IMR-90 (cell line): ENCODE measurements around the gene LRRC7. TPM values are rescaled to one million over a fixed set of nuclear protein-coding genes. Genes with fewer than 3 reads are reported as not detected.

Experiments used
- ATAC-seq: fragments of 200-7000 bp; cut with Tn5 transposase; 2 replicates; pipeline ENCODE4 v1.9.1; 2020; ENCODE audit warnings: low read depth, mild to moderate bottlenecking, moderate library complexity
- BruUV-seq: library from RNA; stranded (reverse); fragments of 400-500 nt; replicated peaks from 2 replicates; lab custom pipeline; 2021; lab: Mats Ljungman, UMichigan
- CTCF ChIA-PET: fragments of 300-600 bp; formaldehyde crosslinking; extraction: SDS; loops from one replicate; lab custom pipeline; 2021; ENCODE audit warnings: antibody characterized with exemption; lab: Yijun Ruan, JAX
- POLR2A ChIA-PET: fragments of 300-600 bp; sonication (Branson Sonifier 250); formaldehyde crosslinking; loops from one replicate; lab custom pipeline; 2022; ENCODE audit warnings: antibody characterized with exemption; ENCODE audit not compliant: unreplicated experiment; lab: Charles Lee
- DNase-seq: peaks from one replicate; pipeline ENCODE4 v3.0.0; 2013
- H2AFZ ChIP-seq: replicated peaks from 2 replicates; pipeline ENCODE3; 2013; ENCODE audit warnings: low read length, mild to moderate bottlenecking; ENCODE audit not compliant: poor library complexity
- H2AK5ac ChIP-seq: 2 replicates; pipeline ENCODE4 v1.6.1; 2013; ENCODE audit warnings: low read depth, low read length, inconsistent platforms
- H2AK9ac ChIP-seq: replicated peaks from 2 replicates; pipeline ENCODE3; 2013; ENCODE audit warnings: mild to moderate bottlenecking, low read depth, low read length, moderate library complexity; ENCODE audit not compliant: poor library complexity
- H2BK120ac ChIP-seq: 2 replicates; pipeline ENCODE4 v1.6.1; 2013; ENCODE audit warnings: low read depth, low read length, inconsistent platforms
- H2BK15ac ChIP-seq: 3 replicates; pipeline ENCODE4 v1.6.1; 2013; ENCODE audit warnings: low read depth, low read length, inconsistent platforms
- H2BK20ac ChIP-seq: 2 replicates; pipeline ENCODE4 v1.6.1; 2013; ENCODE audit warnings: low read depth, mild to moderate bottlenecking, inconsistent platforms, low read length, moderate library complexity
- H2BK5ac ChIP-seq: 2 replicates; pipeline ENCODE4 v1.6.1; 2013; ENCODE audit warnings: mild to moderate bottlenecking, low read depth, low read length, inconsistent platforms; ENCODE audit not compliant: poor library complexity, severe bottlenecking
- H3K14ac ChIP-seq: replicated peaks from 2 replicates; pipeline ENCODE4 v1.6.1; 2013; ENCODE audit warnings: low read depth, low read length, inconsistent platforms
- H3K18ac ChIP-seq: 2 replicates; pipeline ENCODE4 v1.6.1; 2013; ENCODE audit warnings: low read depth, low read length, control low read depth
- H3K23ac ChIP-seq: 2 replicates; pipeline ENCODE4 v1.6.1; 2013; ENCODE audit warnings: low read depth, low read length, inconsistent platforms
- H3K27ac ChIP-seq: 2 replicates; pipeline ENCODE4 v1.5.1; 2013; ENCODE audit warnings: mild to moderate bottlenecking, control low read depth, low read length; ENCODE audit not compliant: insufficient read depth
- H3K27me3 ChIP-seq: 2 replicates; pipeline ENCODE4 v1.6.1; 2013; ENCODE audit warnings: low read length; ENCODE audit not compliant: control insufficient read depth, insufficient read depth
- H3K36me3 ChIP-seq: 2 replicates; pipeline ENCODE4 v1.6.1; 2013; ENCODE audit warnings: low read length, mixed read lengths; ENCODE audit not compliant: control insufficient read depth, insufficient read depth
- H3K4ac ChIP-seq: 2 replicates; pipeline ENCODE4 v1.6.1; 2013; ENCODE audit warnings: low read depth, low read length, inconsistent platforms
- H3K4me1 ChIP-seq: 2 replicates; pipeline ENCODE4 v1.6.1; 2013; ENCODE audit warnings: low read length, mixed read lengths; ENCODE audit not compliant: control insufficient read depth, insufficient read depth
- H3K4me2 ChIP-seq: 2 replicates; pipeline ENCODE4 v1.6.1; 2013; ENCODE audit warnings: low read depth, mild to moderate bottlenecking, control low read depth, low read length, moderate library complexity
- H3K4me3 ChIP-seq: 2 replicates; pipeline ENCODE4 v1.5.1; 2013; ENCODE audit warnings: low read depth, mild to moderate bottlenecking, control low read depth, low read length, moderate library complexity; ENCODE audit not compliant: insufficient read depth
- H3K56ac ChIP-seq: 2 replicates; pipeline ENCODE4 v1.6.1; 2013; ENCODE audit warnings: low read length, inconsistent platforms; ENCODE audit not compliant: insufficient read depth; ENCODE audit errors: extremely low read depth
- H3K79me1 ChIP-seq, 2 experiments: 2 replicates each; pipeline ENCODE4 v1.6.1; 2013; ENCODE audit warnings: low read length in 2 of 2, inconsistent platforms in 1 of 2, low read depth in 1 of 2
- H3K9ac ChIP-seq: 2 replicates; pipeline ENCODE4 v1.6.1; 2013; ENCODE audit warnings: low read depth, low read length, control low read depth
- H3K9me1 ChIP-seq: 2 replicates; pipeline ENCODE4 v1.6.1; 2013; ENCODE audit warnings: low read length, inconsistent platforms; ENCODE audit not compliant: insufficient read depth
- H3K9me3 ChIP-seq: 2 replicates; pipeline ENCODE4 v1.6.1; 2013; ENCODE audit warnings: low read length; ENCODE audit not compliant: control insufficient read depth, insufficient read depth
- H4K20me1 ChIP-seq: 2 replicates; pipeline ENCODE4 v1.6.1; 2013; ENCODE audit warnings: low read length, inconsistent platforms; ENCODE audit not compliant: insufficient read depth
- H4K5ac ChIP-seq: 2 replicates; pipeline ENCODE4 v1.6.1; 2013; ENCODE audit warnings: mild to moderate bottlenecking, low read depth, low read length, control low read depth
- H4K8ac ChIP-seq, 2 experiments: 2 replicates each; pipeline ENCODE4 v1.6.1; 2013; ENCODE audit warnings: low read depth in 2 of 2, low read length in 2 of 2, control low read depth in 1 of 2, inconsistent platforms in 1 of 2
- H4K91ac ChIP-seq: 2 replicates; pipeline ENCODE4 v1.6.1; 2013; ENCODE audit warnings: low read depth, low read length, inconsistent platforms; ENCODE audit not compliant: insufficient read depth
- BHLHE40 ChIP-seq: fragments of 150-350 bp; IDR thresholded peaks from 2 replicates; pipeline ENCODE4 v1.6.1; 2016; ENCODE audit warnings: mild to moderate bottlenecking, low read depth, low read length
- CEBPB ChIP-seq: IDR thresholded peaks from 2 replicates; pipeline ENCODE4 v1.6.1; 2012; ENCODE audit warnings: low read depth, low read length, improper control_type of control experiment
- CHD1 ChIP-seq: IDR thresholded peaks from 2 replicates; pipeline ENCODE4 v1.6.1; 2012; ENCODE audit warnings: low read depth, low read length, improper control_type of control experiment
- CTCF ChIP-seq: conservative IDR thresholded peaks from 2 replicates; pipeline ENCODE4 v1.5.1; 2012; ENCODE audit warnings: mild to moderate bottlenecking, low read depth, low read length, improper control_type of control experiment
- ELK1 ChIP-seq: fragments of 150-350 bp; IDR thresholded peaks from 2 replicates; pipeline ENCODE4 v1.6.1; 2016; ENCODE audit warnings: low read depth, mild to moderate bottlenecking, low read length, moderate library complexity, borderline replicate concordance
- FOS ChIP-seq: fragments of 150-350 bp; IDR thresholded peaks from 2 replicates; pipeline ENCODE4 v1.6.1; 2016; ENCODE audit warnings: low read depth, low read length
- MAFK ChIP-seq: IDR thresholded peaks from 2 replicates; pipeline ENCODE4 v1.6.1; 2012; ENCODE audit warnings: low read depth, low read length, improper control_type of control experiment
- MAZ ChIP-seq: IDR thresholded peaks from 2 replicates; pipeline ENCODE4 v1.6.1; 2012; ENCODE audit warnings: low read depth, mild to moderate bottlenecking, low read length, improper control_type of control experiment, moderate library complexity, borderline replicate concordance
- MXI1 ChIP-seq: IDR thresholded peaks from 2 replicates; pipeline ENCODE4 v1.6.1; 2012; ENCODE audit warnings: low read depth, mild to moderate bottlenecking, low read length, moderate library complexity, borderline replicate concordance
- NFE2L2 ChIP-seq: fragments of 150-350 bp; IDR thresholded peaks from 2 replicates; pipeline ENCODE4 v1.6.1; 2016; ENCODE audit warnings: low read depth, mild to moderate bottlenecking, low read length
- POLR2A ChIP-seq: IDR thresholded peaks from 2 replicates; pipeline ENCODE4 v1.6.1; 2012; ENCODE audit warnings: mild to moderate bottlenecking, low read depth, low read length
- RAD21 ChIP-seq: IDR thresholded peaks from 2 replicates; pipeline ENCODE4 v1.6.1; 2012; ENCODE audit warnings: low read length, improper control_type of control experiment
- RCOR1 ChIP-seq: IDR thresholded peaks from 2 replicates; pipeline ENCODE4 v1.6.1; 2012; ENCODE audit warnings: mild to moderate bottlenecking, low read length, improper control_type of control experiment; ENCODE audit not compliant: insufficient replicate concordance
- RFX5 ChIP-seq: IDR thresholded peaks from 2 replicates; pipeline ENCODE4 v1.8.0; 2012; ENCODE audit warnings: low read depth, mild to moderate bottlenecking, low read length, moderate library complexity
- SMC3 ChIP-seq: fragments of 150-350 bp; IDR thresholded peaks from 2 replicates; pipeline ENCODE4 v1.6.1; 2016; ENCODE audit warnings: low read depth, mild to moderate bottlenecking, antibody characterized with exemption, low read length, moderate library complexity
- USF2 ChIP-seq: fragments of 150-350 bp; IDR thresholded peaks from 2 replicates; pipeline ENCODE4 v1.6.1; 2017; ENCODE audit warnings: mild to moderate bottlenecking, antibody characterized with exemption, low read length, low read depth
- WGBS, 2 experiments: methylation state at CpG; one replicate each; pipeline versions ENCODE4 v1.1.5 to v1.1.7; 2013; ENCODE audit warnings: missing lambda C conversion rate in 2 of 2; ENCODE audit not compliant: insufficient read length in 1 of 2; ENCODE audit errors: extremely low coverage in 2 of 2; 5-methylcytosine and 5-hydroxymethylcytosine counted together
- dilution Hi-C: fragments of 300-500 bp; cut with HindIII; formaldehyde crosslinking; loops from one replicate; pipeline ENCODE4 v1.14.3; 2018; ENCODE audit warnings: low sequenced_read_pairs; ENCODE audit not compliant: unreplicated experiment
- in situ Hi-C: fragments of 300-500 bp; cut with MboI; formaldehyde crosslinking; loops from 3 replicates; pipeline ENCODE4 v1.14.3; 2019; ENCODE audit warnings: low sequenced_read_pairs, inconsistent platforms, mixed read lengths
- intact Hi-C: fragments of 100-400 bp; cut with micrococcal nuclease; formaldehyde crosslinking; loops from 2 replicates; pipeline ENCODE4 v1.10.0; 2022
- polyA plus RNA-seq, 3 experiments: library from polyadenylated mRNA; depleted of rRNA; stranded (reverse); fragments of >200 nt; gene quantifications; 2 replicates each; pipeline ENCODE4 v1.2.3, GENCODE V29; 2012; ENCODE audit warnings: low replicate concordance in 1 of 3
- total RNA-seq: library from RNA; depleted of rRNA; stranded (reverse); fragments of >200 nt; gene quantifications from 2 replicates; pipeline ENCODE4 v1.2.3, GENCODE V29; 2012

LRRC7 gene
- total and polyA plus RNA-seq, 2 of the 4 experiments (the other 2 are of a cell fraction) = under 0.01 to 0.02 TPM

- Histone ChIP-seq H2AK9ac (no peak overlapping the region), H3K23ac (no peak overlapping the region), H2AK5ac (no peak overlapping the region), H3K4me2 (no peak overlapping the region), H3K36me3 (peaks cover 3% of the 10 kb centered on the region; the same call in 1 of the 2 replicates), H2BK20ac (no peak overlapping the region), H3K9ac (no peak overlapping the region), H3K14ac (no peak overlapping the region), H3K27ac (no peak overlapping the region), H2BK5ac (no peak overlapping the region), H4K91ac (no peak overlapping the region), H3K27me3 (no peaks in the 10 kb centered on the region), H3K9me1 (0 out of 2 replicates have a peak, but pooled peaks cover 2% of the 10 kb centered on the region), H3K56ac (no peak overlapping the region), H3K4ac (no peak overlapping the region), H2BK15ac (no peak overlapping the region), H4K5ac (no peak overlapping the region), H3K9me3 (no peaks in the 10 kb centered on the region), H2BK120ac (no peak overlapping the region), H2AFZ (no peak overlapping the region), H4K8ac (no peak overlapping the region), H3K4me3 (no peak overlapping the region), H3K4me1 (peaks cover 2% of the 10 kb centered on the region; the same call in 1 of the 2 replicates), H4K20me1 (no peaks in the 10 kb centered on the region), H3K79me1 (peaks cover 5 to 9% of the 10 kb centered on the region in 2 experiments; a peak in 3 of 4 replicates), H3K18ac (no peak overlapping the region)
- dilution Hi-C loops = no loop called here
- ChIA-PET POLR2A (no interaction called here), CTCF (no interaction called here)
- intact Hi-C loops = no loop called here
- BruUV-seq = no TSS peak
- in situ Hi-C loops = no loop called here
- no peak for TF ChIP-seq MAFK
- no peak for TF ChIP-seq USF2
- no peak for TF ChIP-seq CTCF
- no peak for TF ChIP-seq NFE2L2
- TF ChIP-seq CHD1 = no peak
- TF ChIP-seq MXI1 = no peak
- TF ChIP-seq RFX5 = no peak
- no peak for TF ChIP-seq BHLHE40
- no peak for TF ChIP-seq CEBPB
- no peak for TF ChIP-seq RCOR1
- no peak for TF ChIP-seq SMC3
- no peak for TF ChIP-seq RAD21
- TF ChIP-seq ELK1 = no peak
- no peak for TF ChIP-seq FOS
- no peak for TF ChIP-seq POLR2A
- TF ChIP-seq MAZ = no peak
- DNase-seq (no peak), ATAC-seq (no peak)
- no CpG with 5 or more reads among the region's 4 CpGs for WGBS, 2 experiments
Measured at GRCh38 chr1:70164350-70164749, 596.6 kb downstream of the LRRC7 start.
